HG02610 (cell line): ENCODE measurements around the gene C1QC.

Experiments used
- ATAC-seq: cut with Tn5 transposase; IDR thresholded peaks from one replicate; pipeline ENCODE4 v1.9.1; 2021; ENCODE audit warnings: mild to moderate bottlenecking, moderate library complexity; ENCODE audit not compliant: unreplicated experiment

Gene C1QC

DNA sequence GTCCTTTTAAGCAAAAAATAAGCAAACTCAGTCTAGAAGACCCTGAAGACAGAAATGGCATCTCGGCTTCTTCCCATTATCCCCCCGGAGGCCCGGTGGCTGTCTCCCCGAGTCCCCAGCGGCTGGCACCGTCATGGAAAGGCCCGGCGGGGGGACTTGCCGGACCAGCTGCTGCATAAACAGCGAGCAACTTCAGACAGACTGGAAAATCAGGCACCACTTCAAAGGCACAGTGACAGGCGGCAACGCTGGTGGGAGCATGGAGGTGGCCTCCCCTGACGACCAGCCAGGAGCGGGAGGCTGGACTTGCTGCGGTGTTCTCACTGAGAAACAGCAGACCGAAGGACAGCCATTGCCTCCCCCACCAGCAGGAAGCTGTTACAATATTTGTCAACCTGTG is 25.4 kb upstream of the C1QC start:
- no peak for ATAC-seq

DNA sequence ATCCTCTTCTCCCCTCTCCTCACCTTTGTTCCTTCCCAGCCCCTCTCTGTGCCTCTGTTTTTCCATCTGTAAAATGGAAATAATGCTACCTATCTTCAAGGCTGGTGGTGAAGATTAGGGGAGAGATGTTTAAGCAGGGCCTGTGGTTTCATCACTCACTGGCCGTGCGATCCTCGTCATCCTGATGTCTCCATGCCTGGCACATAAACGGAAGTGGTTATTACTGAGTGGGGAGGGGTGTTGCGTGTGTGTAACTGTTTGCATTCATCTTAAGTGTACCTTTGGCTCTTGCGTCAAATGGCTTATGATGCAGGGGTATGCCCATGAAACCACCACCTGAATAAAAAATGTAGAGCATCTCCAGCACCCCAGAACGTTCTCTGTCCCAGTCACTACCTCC is 24.2 kb upstream of the C1QC start:
- ATAC-seq: no peak

DNA sequence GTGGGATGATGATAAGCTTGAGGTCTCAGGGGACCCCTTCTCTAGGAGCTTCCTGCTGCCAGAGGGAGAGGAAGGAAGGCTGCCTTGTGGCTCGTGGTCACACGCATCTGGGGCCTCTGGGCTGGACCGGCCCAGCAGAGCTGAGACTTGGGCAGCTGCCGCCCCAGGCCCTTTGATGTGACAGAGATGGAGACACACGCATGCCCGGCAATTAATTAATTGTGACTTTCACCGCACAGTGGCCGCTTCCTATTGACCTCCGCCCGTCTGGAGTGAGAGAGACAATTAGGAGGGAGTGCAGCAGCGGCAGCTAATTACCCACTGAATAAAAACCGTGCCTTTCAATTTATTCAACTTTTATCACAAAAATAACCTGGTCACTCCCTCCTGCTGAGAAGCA is 23.6 kb upstream of the C1QC start:
- no peak for ATAC-seq

DNA sequence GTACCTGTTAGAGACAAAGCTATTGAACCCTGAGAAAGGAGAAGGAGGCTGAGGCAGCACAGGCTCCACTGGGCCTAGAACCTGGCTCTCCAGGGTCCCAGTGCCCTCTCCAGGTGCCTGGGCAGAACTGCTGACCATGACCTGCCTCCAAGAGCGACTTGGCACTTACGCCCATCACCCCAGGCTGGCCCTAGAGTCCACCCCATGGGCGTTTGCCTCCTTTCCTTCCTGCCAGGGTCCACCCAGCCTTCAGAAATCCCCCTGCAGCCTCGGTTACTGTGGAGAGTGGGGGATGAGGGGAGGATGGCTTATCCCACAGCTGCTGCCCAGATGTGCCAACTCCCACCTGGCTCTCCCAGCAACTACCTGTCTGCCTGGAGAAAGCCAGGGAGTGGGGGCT is 21.7 kb upstream of the C1QC start:
- no peak for ATAC-seq

DNA sequence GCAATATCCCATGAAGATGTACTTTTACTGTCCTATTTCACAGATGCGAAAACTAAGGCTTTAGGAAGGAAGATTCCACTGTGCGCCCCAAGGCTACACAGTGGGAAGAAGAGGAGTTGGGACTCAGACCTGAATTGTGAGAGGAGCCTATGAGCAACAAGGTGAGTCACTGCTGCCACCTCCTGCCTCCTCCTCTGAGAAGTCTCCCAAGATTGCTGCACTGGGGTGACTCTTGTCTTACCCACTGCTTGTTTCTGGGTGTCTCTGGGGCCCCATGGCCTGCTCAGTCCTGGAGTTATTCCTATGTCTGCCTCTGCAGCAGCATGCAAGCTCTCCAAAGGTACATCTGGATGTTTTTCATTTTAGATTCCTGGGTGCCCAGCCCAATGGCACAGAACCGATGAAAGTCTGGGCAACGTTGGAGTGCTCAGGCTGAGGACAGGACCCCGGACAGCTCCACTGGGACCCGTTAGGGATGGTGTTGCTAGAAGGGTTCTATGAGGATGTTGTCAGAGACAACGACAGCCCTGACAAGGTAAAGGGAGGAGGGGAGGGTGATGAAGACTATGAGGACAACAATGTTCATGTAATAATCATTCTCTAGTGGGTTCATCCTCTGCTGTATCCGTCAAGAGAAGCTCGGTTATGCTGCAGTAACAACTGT is 18.0 kb upstream of the C1QC start:
- no peak for ATAC-seq

DNA sequence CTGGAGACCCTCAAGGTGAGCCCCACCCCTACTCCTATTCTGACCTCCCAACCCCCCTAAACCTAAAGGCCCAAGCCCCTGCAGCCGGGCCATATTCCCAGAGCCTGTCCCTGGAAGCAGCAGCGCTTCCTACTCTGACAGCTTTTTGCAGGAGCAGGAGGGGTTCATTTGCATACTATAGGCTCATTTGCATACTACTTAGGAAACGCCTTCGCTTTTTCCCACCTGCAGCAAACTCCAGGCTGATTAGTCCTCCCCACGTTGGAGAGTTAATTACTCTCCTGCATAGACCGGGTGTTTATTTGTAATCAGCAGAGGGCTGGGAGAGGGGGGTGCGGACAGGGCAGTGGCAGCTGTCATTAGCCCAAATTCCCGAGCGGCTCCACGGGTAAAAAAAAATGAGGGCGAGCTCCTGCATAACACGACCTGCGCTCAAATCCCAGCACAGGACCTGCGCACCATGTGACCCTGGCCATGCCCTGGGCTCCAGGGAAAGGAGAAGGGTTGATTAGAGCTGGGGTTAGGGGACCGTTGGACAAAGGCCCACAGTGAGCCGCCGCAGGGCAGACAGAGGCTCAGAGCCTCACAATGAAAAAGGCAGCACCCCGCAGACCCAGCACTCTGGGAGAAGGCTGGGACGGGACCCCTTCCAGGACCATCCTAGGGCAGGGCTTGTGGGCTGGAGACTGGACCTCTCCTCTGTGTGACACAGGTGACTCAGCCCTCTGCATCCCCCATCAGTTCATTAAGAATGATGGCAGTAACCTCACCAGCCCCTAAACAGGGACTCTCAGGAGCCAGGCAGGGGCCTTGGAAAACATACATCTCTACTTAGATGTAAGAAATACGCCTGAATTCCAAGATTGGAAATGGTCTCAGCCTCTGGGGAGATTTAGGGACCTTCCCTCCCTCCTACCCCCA is 16.9 kb upstream of the C1QC start:
- no peak for ATAC-seq

DNA sequence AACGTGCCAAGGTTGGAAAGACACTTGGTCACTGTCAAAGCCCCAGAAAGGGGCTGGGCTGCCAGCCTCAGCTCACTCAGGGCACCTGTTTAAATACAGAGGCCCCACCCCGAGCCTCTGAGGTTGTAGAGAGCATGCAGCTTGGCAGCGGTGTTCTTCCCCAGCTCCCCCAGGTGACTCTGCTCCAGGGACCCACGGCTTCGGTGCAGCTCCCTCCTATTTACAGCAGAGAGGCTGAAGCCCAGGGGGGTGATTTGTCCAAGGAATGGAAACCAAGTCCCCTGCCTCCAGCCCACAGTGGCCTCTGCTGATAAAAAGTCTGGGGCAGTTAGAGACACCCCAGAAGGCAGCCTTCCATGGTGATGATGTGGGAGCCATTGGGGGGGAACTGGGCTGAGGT is 16.1 kb upstream of the C1QC start:
- no peak for ATAC-seq

DNA sequence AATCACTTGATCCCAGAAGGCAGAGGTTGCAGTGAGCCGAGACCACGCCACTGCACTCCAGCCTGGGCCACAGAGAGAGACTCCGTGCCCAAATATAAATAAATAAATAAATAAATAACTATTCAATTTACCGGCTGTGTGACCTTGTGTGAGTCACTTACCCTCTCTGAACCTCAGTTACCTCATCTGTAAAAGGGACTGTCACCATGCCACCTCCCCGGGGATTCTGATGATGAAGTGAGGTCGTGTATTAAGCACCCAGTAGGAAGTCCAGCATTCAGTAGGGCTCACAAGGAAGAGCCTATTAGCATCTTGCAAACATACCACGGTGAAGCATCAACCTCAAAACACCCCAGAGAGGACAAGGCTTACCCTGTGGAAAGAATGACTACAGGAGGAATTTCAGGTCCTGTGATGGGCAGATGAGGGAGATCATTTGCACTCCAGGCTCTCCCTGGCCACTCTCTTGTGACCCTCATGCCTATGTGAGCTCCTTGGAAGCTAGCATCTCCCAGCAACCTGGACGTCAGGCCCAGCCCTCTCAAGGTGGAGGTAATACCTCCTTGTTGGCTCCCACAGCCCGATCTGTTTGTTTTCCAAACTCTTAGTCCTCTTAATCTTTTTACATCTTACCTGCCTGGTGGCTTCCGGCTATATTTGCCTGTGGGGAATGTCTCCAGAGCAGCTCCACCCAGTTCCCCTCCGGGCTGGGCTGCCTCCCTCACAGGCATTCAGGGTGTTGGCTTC is 14.6 kb upstream of the C1QC start:
- ATAC-seq: no peak

DNA sequence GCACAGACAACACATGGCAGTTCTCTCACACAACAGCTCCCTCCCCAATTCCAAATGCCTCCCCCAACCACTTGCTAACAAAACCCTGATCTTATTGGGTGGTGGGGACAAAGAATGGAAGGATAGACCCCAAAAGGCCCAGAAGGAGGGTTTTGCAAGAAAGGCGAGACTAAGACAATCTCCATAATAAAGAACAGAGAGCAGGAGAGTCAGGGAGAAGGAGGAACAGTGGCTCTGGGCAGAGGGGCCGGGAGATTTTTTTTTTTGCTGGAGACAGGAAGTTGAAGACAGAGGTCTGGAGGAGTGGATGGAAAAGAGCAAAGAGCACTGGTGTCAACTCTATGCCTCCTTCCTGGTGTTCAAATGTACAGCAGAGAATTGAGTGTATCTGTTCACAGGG is 13.5 kb upstream of the C1QC start:
- ATAC-seq: no peak

DNA sequence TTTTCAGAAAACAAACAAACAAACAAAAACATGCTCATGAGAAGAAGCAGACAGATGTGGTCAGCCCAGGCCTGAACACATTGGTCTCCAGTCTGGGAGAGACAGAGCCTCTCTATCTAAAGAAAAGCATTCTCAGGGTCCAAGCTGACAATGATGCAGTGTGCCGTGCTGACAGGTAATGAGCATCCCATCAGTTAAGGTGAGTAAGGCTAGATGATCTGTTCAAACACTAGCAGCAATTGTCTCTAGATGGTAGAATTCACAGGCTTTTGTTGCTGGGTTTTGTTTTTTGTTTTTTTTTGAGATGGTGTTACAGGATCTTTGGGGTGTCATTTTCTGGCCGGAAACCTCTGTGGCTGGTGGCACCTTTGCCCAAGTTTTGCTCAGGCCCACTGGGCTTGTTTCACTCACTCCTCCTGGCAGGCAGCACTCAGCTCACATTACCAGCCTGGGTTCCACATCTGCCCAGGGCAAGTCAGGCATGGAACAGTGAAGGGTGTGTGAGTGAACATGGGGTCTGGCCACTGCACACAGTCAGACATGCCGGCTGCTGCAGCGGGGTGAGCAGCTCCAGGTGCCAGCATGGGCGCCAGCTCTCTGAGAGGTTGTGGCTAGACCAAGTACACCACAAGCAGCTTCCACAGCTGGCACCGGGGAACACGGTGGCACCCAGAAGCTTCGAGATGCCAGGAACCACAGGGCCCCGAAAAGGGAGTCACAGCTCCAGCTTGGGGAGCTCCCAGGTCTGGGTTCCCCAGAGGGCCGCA is 9.6 kb upstream of the C1QC start:
- no peak for ATAC-seq

DNA sequence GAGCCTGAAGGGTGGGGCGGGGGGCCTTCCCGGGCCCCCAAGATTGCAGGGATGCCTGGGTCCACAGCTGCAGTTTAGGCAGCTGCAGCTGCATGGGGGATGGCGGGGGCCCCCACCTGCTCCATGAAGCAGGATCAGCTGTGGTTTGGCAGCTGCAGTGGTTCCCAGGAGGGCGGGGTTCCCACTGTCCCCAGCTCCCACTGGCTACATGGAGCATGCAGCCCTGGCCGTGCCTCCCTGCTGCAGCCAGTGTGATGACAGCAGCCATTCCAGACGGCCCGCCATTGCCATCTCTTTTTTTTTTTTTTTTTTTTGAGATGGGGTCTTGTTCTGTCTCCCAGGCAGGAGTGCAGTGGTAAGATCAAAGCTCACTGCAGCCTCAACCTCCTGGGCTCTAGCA is 8.0 kb upstream of the C1QC start:
- no peak for ATAC-seq

DNA sequence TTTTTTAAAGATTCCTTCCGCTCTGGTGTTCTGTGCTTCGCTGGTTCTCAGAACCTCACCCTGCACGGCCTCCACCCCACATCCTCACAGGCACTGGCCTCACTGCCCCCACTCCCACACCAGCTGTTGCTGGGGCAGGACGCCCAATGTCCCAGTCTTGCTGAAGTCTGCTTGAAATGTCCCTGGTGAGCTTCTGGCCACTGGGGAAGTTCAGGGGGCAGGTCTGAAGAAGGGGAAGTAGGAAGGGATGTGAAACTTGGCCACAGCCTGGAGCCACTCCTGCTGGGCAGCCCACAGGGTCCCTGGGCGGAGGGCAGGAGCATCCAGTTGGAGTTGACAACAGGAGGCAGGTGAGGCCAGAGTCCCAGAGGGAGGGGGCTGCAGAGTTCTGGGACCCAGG is 7.1 kb upstream of the C1QC start, which contains the start of gene C1QA:
Gene C1QA (plus strand): TSS at position 276 of the 400 bp plus-strand sequence. CDS start 989 bp downstream, outside the sequence.
- ATAC-seq: no peak

DNA sequence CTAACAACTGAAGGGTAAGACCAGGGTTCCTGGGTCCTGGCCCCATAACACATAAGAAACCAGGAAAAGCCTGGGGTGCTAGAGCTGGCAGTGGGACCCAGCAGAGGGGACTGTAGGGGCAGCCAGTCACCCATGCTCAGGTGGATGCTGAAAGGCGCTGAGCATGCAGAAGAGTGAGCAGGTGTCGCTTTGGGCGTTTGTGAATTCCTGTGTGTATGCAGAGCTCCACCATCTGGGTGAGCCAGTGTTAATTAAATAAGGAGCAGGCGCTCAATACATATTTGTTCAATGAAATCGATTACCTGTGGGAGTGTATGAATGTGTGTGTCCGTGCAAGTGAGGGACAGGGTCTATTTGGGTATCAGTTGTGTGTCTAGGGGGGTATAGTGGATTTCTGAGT is 6.5 kb upstream of the C1QC start:
- no peak for ATAC-seq

DNA sequence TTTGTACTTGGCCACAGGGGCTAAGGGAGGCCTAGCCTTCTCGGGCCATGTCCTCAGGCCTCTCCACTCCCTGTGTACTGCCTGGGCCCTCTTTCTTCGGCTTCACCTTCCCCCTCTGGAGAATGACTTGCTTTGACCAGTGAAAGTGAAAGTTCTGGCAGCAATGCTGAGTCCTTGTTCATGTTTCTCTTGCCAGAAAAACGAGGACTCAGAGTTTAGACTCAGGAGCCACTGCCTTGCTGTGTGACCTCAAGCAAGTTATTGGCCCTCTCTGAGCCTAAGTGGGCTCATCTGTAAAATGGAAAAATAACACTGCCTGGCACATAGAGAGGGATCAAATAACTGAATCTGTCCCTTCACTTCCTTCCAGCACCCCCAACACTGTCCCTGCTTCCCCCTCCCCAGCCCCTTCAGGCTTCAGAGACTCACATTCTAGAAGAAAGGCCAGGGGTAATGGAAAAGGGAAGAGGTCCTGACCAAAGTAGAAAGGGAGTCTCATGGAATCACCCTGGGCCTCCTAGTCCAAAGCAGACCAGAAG is 5.5 kb upstream of the C1QC start:
- no peak for ATAC-seq

DNA sequence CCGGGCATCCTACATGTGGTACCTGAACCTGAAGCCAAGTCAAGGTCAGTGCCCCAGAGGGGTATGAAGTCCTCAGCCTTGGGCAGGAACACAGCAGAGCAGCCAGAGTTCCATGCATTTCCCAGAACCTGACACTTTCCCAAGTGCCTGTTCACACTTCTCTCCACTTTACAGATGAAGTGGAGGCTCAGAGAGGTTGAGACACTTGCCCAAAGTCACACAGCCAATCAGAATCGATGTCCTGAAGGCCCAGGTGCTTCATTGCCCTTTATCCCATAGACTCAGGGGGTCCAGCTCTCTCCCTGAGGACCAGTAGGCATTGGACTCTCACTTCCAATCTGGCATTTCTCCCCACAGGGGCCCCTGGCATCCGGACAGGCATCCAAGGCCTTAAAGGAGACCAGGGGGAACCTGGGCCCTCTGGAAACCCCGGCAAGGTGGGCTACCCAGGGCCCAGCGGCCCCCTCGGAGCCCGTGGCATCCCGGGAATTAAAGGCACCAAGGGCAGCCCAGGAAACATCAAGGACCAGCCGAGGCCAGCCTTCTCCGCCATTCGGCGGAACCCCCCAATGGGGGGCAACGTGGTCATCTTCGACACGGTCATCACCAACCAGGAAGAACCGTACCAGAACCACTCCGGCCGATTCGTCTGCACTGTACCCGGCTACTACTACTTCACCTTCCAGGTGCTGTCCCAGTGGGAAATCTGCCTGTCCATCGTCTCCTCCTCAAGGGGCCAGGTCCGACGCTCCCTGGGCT is 4.8 kb upstream of the C1QC start:
- no peak for ATAC-seq

DNA sequence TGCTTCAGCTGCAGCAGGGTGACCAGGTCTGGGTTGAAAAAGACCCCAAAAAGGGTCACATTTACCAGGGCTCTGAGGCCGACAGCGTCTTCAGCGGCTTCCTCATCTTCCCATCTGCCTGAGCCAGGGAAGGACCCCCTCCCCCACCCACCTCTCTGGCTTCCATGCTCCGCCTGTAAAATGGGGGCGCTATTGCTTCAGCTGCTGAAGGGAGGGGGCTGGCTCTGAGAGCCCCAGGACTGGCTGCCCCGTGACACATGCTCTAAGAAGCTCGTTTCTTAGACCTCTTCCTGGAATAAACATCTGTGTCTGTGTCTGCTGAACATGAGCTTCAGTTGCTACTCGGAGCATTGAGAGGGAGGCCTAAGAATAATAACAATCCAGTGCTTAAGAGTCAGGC is 4.1 kb upstream of the C1QC start:
- ATAC-seq: no peak

DNA sequence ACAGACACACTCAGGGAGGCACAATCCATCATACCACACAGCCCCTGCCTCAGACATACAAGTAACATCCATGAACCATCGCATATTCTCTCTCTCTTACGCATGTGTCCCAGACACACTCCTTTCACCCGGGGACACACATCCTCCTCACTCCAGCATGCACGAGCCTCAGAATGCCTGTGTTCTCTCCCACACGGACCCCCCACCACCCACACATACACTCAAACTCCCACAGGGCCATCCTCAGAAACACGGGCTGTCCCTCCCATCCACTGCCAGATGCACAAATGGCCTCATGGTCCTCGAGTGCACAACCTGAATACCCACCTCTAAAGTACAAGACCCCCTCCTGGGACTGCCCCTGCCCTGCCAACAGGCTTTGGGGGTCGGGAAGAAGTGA is 2.2 kb upstream of the C1QC start:
- no peak for ATAC-seq

DNA sequence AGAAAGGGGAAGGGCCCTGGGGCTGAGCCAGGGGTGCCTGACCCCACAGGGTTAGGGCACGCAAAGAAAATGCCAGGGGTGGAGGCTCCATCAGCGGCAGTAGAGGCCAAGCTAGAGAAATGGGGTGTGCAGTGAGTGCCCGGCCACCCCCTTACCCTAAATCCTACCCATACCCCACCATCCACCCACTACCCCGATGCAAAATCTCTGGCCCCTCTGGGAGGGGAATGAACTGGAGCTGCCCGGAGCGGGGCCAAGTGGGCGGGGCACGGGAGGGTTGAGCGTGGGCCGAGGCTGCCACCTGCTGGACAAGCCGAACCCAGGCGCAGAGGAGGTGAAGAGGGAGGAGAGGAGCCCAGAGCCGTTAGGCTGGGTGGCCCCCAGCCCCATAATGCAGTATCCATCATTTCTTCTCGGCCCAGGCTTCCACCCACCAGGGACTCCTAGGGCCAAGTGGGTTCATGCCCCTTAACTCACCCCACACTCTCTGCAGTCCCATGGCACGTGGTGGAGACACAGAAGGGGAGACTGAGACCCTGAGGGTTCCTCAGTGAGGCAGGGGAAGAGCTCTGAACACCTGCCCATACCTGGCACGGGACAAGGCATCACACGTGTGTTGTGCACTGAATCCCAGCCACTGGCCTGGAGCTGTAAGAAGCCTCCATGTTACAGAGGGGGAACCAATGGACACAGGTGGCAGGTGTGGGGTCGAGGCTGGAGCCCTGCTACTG is 1.4 kb upstream of the C1QC start:
- ATAC-seq: no peak

DNA sequence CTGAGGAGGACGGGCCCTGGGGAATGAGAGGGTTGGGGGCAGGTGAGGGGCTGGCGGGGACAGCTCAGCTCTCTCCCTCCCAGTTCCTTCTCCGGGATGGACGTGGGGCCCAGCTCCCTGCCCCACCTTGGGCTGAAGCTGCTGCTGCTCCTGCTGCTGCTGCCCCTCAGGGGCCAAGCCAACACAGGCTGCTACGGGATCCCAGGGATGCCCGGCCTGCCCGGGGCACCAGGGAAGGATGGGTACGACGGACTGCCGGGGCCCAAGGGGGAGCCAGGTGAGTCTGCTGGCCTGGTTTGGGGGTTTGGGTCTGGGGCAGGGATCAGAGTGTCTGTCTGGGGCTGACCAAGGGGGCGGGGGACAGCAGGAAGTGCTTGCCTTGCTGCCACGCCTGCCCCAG is 495 bp downstream of the C1QC start:
- ATAC-seq: no peak
